Fibroblast of skin of scalp (primary cell): ENCODE measurements around the gene FYN.

Experiments
- DNase-seq: peaks from one replicate; pipeline ENCODE4 v3.0.0-alpha.2; 2013

The FYN gene

GRCh38 chr6:111677249-111677990, 195.8 kb downstream of the FYN start:
- DNase-seq: no peak

- no peak for DNase-seq
Measured at GRCh38 chr6:111676383-111676782, 196.9 kb downstream of the FYN start.

- no peak for DNase-seq
Measured at GRCh38 chr6:111674883-111675282, 198.4 kb downstream of the FYN start.

DNA sequence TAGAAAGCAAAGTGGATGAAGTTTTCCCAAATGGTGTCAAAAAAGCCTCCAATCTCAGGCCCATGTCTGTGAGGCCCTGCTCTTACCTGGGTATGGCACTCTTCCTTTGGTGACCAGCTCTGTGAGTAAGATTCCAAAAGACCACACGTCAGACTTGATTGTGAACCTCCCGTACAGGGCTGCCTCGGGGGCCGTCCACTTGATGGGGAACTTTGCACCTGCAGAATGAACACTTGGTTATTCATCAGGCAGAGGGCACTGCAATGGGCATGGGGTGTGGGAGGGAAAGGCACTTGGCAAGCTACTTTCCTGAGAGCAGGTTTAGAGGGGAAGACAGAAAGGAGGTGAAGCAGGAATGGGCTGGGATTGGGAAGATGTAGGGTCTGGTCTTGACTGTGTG, 198.8 kb downstream of the FYN start:
- no peak for DNase-seq

GRCh38 chr6:111673937-111674336, 199.3 kb downstream of the FYN start:
- DNase-seq: no peak

DNA sequence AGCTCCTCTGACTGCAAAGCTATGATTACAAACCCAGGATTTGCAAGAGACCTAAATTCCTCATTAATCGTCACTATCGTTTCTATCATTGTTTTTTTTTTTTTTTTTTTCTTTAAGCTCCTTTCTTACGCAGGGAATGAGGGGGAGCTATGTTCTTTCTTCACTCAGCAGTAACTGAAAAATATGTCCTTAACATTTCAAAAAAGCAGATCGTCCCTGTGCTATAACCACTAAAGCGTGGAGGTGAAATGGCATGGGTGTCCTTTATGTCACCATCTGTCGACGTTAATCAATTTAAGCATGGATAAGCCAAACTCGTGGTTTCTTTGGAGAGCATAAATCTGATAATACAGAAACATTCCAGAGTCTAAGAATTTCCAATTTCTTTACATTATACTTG, 199.7 kb downstream of the FYN start:
- DNase-seq: no peak

DNA sequence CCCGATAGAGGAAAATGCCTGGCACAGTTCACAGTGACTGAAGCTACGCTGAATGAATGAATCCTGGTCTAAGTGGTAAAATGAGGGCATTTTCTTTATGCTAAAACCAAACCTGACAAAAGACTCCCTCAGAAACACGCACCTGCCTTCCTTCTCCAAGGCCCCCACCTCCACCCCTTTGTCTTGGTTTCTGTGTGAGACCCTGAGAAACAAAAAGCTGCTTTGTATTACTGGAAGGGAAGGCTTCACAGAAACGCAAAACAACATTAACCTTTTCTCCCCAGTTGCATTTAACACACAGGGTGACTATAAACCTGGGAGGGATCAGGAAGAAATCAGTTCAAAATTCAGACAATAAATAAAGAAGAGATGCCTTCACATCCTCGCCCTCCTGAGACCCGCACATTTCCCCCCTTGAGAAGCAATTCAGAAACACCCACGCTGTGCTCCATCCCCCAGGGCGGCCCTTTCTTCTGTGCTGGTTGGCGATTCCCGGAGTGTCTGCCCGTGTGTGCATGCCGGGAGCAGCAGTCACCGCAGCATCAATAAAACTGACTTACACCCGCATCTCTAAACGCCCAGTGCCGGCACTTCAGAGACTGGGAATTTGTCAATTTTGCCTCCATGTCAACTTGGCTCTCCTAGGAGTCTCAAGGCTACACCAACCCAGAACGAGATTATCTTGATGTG, 200.3 kb downstream of the FYN start:
- no peak for DNase-seq

DNA sequence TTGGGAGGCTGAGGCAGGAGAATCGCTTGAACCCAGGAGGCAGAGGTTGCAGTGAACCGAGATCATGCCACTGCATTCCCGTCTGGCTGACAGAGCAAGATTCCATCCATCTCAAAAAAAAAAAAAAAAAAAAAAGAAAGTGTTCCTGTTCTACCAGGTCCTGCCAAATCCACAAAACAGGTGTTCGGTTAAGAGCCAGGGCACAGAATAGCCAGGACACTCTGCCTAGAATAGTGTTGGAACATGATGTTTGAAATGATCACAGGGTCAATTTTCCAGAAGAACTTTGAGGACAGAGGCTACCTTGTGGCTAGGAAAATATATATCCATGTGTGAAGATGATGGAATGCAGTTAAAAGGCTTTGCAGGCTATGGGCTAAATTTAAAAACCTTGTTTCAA, 203.9 kb downstream of the FYN start:
- DNase-seq: no peak

DNA sequence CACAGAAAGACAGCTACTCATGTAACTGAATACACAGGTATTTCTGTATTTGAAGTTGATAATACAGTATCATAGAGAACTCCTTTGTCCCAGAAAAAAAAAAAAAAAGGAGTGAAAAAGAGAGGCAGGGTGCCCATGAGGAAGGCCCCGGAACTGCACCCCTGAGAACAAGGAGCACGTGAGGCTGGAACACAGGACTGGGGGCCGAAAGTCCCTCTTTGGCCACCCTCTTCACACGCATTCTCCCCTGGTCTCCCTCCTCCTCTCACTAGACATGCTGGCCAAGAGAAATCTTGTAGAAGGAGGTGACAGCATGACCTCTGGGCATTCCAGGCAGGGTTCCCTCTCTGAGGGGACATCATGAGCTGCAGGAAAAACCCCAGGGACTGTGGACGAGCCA, 204.8 kb downstream of the FYN start:
- DNase-seq: no peak

GRCh38 chr6:111667931-111668330, 205.3 kb downstream of the FYN start:
- no peak for DNase-seq

GRCh38 chr6:111666847-111667246, 206.4 kb downstream of the FYN start:
- DNase-seq: no peak

DNA sequence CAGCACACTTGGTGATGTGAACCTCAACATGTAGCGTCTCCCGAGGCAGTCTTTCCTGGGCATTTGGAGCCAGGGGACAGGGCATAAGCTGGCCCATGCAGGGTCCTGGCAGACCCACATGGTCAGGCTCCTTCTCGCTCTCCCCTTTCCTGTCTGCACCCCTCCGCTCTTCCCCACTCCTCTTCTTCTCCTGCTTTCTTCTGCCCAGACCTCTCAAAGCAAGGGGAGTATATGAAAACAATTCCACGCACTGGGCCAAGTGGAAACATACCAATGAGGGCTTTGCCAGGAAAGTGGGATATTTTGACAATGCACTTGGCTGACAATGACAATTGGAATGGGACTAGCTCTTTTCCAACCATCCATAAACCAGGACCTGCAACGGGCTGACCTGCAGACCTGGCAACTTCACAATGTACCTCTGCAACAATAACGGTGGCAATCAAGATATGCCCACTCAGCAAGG, 208.7 kb downstream of the FYN start:
- no peak for DNase-seq

- DNase-seq: peak; percentile 51
Measured at GRCh38 chr6:111663692-111664564, 209.3 kb downstream of the FYN start.

DNA sequence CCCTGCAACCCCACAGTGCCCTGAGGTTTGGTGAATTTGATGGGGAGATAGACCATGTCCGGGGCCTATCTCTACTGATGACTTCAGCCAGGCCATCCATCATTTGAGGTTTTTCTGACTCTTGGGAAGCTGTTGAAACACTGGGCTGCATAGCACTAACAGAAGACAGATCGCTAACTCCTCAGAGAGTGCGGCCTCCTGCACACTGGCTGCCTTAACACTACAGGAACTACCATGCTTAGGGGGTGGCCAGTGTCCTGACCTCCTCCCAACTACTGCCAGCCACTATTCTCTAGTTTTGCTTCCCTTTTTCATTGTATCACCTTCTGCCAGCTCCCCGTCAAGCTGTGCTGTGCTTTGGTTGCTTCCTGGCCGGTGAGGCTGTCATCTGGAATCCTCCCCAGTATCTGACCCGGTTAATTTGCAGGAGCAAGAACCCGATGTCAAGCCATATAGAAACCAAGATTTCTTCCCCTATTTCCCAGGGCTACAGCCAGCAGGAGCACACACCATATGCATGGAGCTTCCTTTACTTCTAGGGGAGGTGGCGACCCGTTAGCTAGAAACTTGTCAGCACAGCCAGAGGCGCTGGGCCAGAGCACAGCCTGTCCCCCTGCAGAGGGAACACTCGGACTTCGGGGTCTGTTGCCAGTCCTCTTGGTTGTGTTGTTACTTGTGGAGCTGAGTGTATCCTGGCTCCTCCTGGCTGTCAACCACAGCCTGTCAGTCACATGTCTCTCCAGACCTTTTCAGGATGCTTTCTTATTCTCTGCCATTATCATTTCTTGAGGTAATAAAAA, 210.3 kb downstream of the FYN start:
- no peak for DNase-seq

GRCh38 chr6:111662072-111662793, 211.0 kb downstream of the FYN start:
- no peak for DNase-seq

DNA sequence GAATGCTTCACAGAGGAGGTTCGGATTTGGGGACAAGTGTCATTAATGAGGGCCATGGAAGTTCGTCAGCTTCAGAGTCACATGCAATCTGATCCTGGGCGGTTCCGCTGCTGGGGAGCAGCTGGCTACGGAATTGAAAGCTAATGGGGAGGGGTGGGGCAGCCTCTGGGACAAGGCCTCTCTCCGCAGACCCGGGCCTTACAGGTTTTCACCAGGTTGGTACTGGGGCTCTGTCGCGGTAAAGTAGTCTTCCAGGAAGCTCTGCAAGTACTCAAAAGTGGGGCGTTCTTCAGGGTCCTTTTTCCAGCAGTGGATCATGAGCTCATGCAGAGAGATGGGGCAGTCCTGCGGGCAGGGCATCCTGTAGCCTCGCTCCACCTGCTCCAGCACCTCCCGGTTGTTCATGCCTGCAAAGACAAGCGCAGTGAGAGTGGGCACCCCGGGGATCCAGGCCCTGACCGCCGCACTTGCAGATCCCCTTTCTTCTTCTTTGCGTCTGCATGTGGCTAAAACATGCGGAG, 211.7 kb downstream of the FYN start:
- DNase-seq: no peak

GRCh38 chr6:111660531-111660930, 212.7 kb downstream of the FYN start:
- no peak for DNase-seq

DNA sequence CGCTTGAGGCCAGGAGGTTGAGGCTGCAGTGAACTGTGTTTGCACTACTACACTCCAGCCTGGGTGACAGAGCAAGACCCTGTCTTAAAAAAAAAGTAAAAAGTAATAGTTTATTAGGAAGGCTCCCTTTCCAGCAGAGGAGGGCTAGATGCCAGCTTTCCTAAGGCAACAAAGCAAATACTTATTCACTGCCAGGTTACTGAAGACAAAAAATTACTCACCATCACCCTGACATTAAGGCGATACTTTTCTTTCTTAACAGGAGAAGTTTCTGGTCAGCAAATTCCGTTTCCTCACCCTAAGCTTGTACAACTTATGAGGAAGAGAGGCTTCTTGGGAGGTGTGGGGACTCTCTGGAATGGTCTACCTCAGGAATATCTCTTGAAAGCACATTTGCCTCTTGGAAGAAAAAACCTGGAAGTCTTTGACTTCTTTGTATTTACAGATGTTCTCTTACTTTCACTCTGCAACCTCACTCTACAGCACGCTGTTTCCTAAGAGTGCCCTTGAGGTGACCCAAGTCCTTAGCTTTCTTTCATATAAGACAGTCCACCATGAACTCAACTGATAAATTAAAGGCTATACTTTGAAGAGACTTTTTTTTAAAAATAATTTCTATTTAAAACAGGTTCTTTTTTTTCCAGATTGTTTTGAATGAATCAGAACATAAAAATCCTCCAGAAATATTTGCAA, 214.6 kb downstream of the FYN start:
- no peak for DNase-seq

- DNase-seq: peak; percentile 59
Measured at GRCh38 chr6:111657146-111657545, 216.1 kb downstream of the FYN start.

DNA sequence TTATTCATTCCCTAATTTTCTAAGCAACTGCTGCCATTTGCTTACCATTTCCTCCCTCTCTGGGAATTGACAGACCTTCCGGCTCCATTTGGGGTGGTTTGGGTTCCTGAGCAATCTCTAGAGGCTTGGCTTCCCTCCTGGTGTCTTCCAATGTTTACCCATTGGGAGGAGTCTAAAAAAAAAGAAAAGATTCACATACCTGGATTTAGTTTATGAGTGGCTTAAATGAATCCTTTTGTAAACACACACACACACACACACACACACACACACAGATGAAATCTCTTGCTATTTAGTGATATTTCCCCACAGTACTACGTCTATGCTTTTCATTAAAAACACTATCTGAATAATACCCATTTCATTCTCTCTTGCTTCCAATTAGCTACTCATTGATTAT, 219.3 kb downstream of the FYN start:
- DNase-seq: no peak

- DNase-seq: no peak
Measured at GRCh38 chr6:111653434-111653833, 219.8 kb downstream of the FYN start.
